ENCODE data around the gene RAB17. TPM values are rescaled to one million over a fixed set of nuclear protein-coding genes. Genes with fewer than 3 reads are reported as not detected.

The RAB17 gene
- total and polyA plus RNA-seq, 2 of the 4 experiments (the other 2 are of a cell fraction) = 0.41 TPM; not detected in 1

DNA sequence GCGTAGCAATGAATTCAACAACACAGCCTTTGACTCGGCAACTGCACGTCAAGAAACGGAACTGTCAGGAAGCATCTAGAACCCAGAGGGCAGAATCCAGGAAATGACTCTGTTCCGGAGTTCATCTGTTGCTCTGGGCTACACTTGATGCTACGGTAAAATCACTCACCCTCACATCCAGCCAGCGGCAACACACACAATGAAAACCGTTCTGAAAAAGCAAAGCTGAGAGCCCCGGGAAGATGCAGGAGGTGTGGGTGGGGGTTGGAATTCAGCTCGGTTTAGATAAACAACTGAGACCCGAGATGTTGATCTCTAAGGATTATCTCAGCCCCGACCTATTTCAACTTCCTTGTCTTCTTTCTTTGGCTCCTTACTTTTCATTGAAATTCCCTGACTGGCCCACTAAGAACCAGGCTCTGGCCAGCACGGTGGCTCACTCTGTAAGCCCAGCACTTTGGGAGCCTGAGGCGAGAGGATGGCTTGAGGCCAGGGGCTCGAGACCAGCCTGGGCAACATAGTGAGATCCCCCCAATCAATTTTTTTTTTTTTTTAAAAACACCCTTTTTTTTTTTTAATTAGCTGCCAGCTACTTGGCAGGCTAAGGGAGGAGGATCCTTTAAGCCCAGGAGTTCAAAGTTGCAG lies 13.3 kb upstream of the RAB17 start:
- Histone ChIP-seq H3K18ac (ENCODE audit: low read depth, low read length) (peak overlapping the region; percentile 16), H3K9ac (ENCODE audit: low read depth, low read length) (no peak overlapping the region; the same call in 1 of the 2 replicates), H3K36me3 (ENCODE audit: control insufficient read depth, insufficient read depth, low read length) (no peaks in the 10 kb centered on the region), H3K4ac (ENCODE audit: low read depth, low read length) (peak overlapping the region; percentile 75), H2AK9ac (replicated peaks; ENCODE audit: low read depth, low read length, poor library complexity) (peak overlapping the region; percentile 93), H2AFZ (replicated peaks; ENCODE audit: low read length, poor library complexity) (peak overlapping the region; percentile 90), H3K9me1 (ENCODE audit: insufficient read depth, low read length) (peaks cover 9% of the 10 kb centered on the region; the same call in 1 of the 2 replicates), H2BK120ac (ENCODE audit: low read depth, low read length) (peak overlapping the region; percentile 88), H3K56ac (ENCODE audit: extremely low read depth, insufficient read depth, low read length) (peak overlapping the region; percentile 20; the same call in 1 of the 2 replicates), H4K8ac (ENCODE audit: low read depth in 2 of 2, low read length in 2 of 2) (peak overlapping the region; percentile 15 to 89; a peak in 3 of 4 replicates), H3K9me3 (ENCODE audit: control insufficient read depth, insufficient read depth, low read length) (no peaks in the 10 kb centered on the region), H3K27me3 (ENCODE audit: control insufficient read depth, insufficient read depth, low read length) (no peaks in the 10 kb centered on the region), H4K91ac (ENCODE audit: insufficient read depth, low read depth, low read length) (peak overlapping the region; percentile 82), H3K4me1 (ENCODE audit: control insufficient read depth, insufficient read depth, low read length) (peaks cover 7% of the 10 kb centered on the region), H2BK20ac (ENCODE audit: low read depth, low read length) (peak overlapping the region; percentile 93), H2AK5ac (ENCODE audit: low read depth, low read length) (peak overlapping the region; percentile 69; the same call in 1 of the 2 replicates), H4K20me1 (ENCODE audit: insufficient read depth, low read length) (no peaks in the 10 kb centered on the region), H2BK15ac (ENCODE audit: low read depth, low read length) (peak overlapping the region; percentile 72; the same call in 1 of the 3 replicates), H3K27ac (ENCODE audit: insufficient read depth, low read length) (peak overlapping the region; percentile 15; the same call in 1 of the 2 replicates), H3K4me2 (ENCODE audit: low read depth, low read length) (peak overlapping the region; percentile 62), H3K23ac (ENCODE audit: low read depth, low read length) (peak overlapping the region; percentile 54), H4K5ac (ENCODE audit: low read depth, low read length) (peak overlapping the region; percentile 4), H3K14ac (replicated peaks; ENCODE audit: low read depth, low read length) (peak overlapping the region; percentile 75), H3K4me3 (ENCODE audit: insufficient read depth, low read depth, low read length) (no peak overlapping the region), H3K79me1 (ENCODE audit: low read depth in 1 of 2, low read length in 2 of 2) (no peaks in the 10 kb centered on the region), H2BK5ac (ENCODE audit: low read depth, low read length, poor library complexity, severe bottlenecking) (peak overlapping the region; percentile 51)
- in situ Hi-C loops (cut with MboI; ENCODE audit: low sequenced_read_pairs) = no loop called here
- ATAC-seq (ENCODE audit: low read depth) (peak; percentile 76), DNase-seq (peak; percentile 80)
- ChIA-PET POLR2A (ENCODE audit: unreplicated experiment) (interaction anchor here (0.6 kb wide), 1 partner anchor 39 kb away, joined by 7 read pairs; no protein-coding TSS in a partner anchor), CTCF (interaction anchor here (1.0 kb wide), 2 partner anchors 22 to 83 kb away, joined by 4 read pairs; no protein-coding TSS in a partner anchor)
- no TSS peak for BruUV-seq (replicated peaks)
- WGBS, 2 experiments (ENCODE audit: extremely low coverage in 2 of 2, insufficient read length in 1 of 2) = 21% methylated on average over 3 of the region's 15 CpGs; no CpG with 5 or more reads in 1 of the 2 experiments
- intact Hi-C loops (cut with micrococcal nuclease) = loop anchor here (5.0 kb wide), 1 partner anchor 138 kb away; no protein-coding TSS in a partner anchor
- no peak for TF ChIP-seq CHD1 (IDR thresholded peaks at IDR 0.05; ENCODE audit: low read depth, low read length)
- TF ChIP-seq, protein P1, sequence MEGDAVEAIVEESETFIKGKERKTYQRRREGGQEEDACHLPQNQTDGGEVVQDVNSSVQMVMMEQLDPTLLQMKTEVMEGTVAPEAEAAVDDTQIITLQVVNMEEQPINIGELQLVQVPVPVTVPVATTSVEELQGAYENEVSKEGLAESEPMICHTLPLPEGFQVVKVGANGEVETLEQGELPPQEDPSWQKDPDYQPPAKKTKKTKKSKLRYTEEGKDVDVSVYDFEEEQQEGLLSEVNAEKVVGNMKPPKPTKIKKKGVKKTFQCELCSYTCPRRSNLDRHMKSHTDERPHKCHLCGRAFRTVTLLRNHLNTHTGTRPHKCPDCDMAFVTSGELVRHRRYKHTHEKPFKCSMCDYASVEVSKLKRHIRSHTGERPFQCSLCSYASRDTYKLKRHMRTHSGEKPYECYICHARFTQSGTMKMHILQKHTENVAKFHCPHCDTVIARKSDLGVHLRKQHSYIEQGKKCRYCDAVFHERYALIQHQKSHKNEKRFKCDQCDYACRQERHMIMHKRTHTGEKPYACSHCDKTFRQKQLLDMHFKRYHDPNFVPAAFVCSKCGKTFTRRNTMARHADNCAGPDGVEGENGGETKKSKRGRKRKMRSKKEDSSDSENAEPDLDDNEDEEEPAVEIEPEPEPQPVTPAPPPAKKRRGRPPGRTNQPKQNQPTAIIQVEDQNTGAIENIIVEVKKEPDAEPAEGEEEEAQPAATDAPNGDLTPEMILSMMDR (conservative IDR thresholded peaks at IDR 0.05; ENCODE audit: low read depth, low read length) = no peak
- dilution Hi-C loops (cut with HindIII; ENCODE audit: low sequenced_read_pairs, unreplicated experiment) = no loop called here

Measured in IMR-90 (cell line).